ENCODE measurements around the gene PCED1A. TPM values are rescaled to one million over a fixed set of nuclear protein-coding genes. Genes with fewer than 3 reads are reported as not detected.
A peak's percentile ranks its signal among the peaks of the same experiment; 100 is the strongest.

Gene PCED1A
- total and polyA plus RNA-seq, 2 of the 13 experiments (the other 11 are each of a cell fraction or from before 2014, with no cell fraction given), result 40.1 to 84.2 TPM

DNA sequence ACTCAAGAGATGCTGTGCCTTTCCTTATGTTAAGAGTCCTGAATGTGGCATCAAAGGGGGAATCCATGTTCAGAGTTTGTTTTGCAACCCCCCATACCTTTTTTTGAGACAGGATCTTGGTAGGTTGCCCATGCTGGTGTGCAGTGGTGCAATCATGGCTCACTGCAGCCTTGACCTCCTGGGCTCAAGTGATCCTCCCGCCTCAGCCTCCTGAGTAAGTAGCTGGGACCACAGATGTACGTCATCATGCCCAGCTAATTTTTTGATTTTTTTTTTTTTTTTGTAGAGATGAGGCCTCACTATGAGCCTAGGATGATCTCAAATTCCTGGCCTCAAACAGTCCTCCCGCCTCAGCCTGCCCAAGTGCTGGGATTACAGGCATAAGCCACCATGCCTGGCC is 49.3 kb upstream of the PCED1A start:
- Histone ChIP-seq H2AFZ (ENCODE audit: low read length) (no peak overlapping the region), H3K79me2 (ENCODE audit: insufficient read depth, low read length) (peaks cover 74% of the 10 kb centered on the region), H3K27me3 (ENCODE audit: control insufficient read depth in 1 of 2, insufficient read depth in 2 of 2, low read length in 2 of 2) (no peaks in the 10 kb centered on the region), H3K4me2 (ENCODE audit: low read depth, low read length) (no peak overlapping the region), H4K20me1 (ENCODE audit: insufficient read depth, low read length) (0 out of 2 replicates have a peak, but pooled peaks cover 14% of the 10 kb centered on the region), H3K27ac (ENCODE audit: extremely low read length, insufficient read depth, low read length) (no peak overlapping the region), H3K4me1 (ENCODE audit: insufficient read depth, low read length) (peaks cover 26% of the 10 kb centered on the region), H3K9ac (ENCODE audit: insufficient read depth, low read depth, low read length) (no peak overlapping the region), H3K36me3 (replicated peaks in 1 of 2; ENCODE audit: control insufficient read depth in 1 of 2, insufficient read depth in 2 of 2, low read length in 2 of 2) (0 out of 5 replicates have a peak, but pooled peaks cover 0 to 1% of the 10 kb centered on the region in 2 experiments), H3K9me3 (ENCODE audit: low read length) (no peaks in the 10 kb centered on the region), H3K4me3 (replicated peaks in 1 of 3; ENCODE audit: insufficient read depth in 1 of 3, low read depth in 2 of 3, low read length in 3 of 3) (no peak overlapping the region)
- ChIA-PET CTCF (ENCODE audit: low intra/inter-chr PET ratio, low total read pairs) (no interaction called here), POLR2A (no interaction called here)
- FAIRE-seq (no peak), DNase-seq (ENCODE audit: low spot score) (no peak), ATAC-seq (no peak)
- TF ChIP-seq XBP1 (CRISPR knock-in tag; IDR thresholded peaks at IDR 0.05) (no peak), RCOR2 (CRISPR knock-in tag; IDR thresholded peaks at IDR 0.05) (0 out of 2 replicates have a peak, but pooled peaks have one; percentile 5), EEA1 (CRISPR knock-in tag; IDR thresholded peaks at IDR 0.05; ENCODE audit: borderline replicate concordance) (no peak), GFI1 (CRISPR knock-in tag; IDR thresholded peaks at IDR 0.05; ENCODE audit: borderline replicate concordance) (no peak)
- TF ChIP-seq, protein P1, sequence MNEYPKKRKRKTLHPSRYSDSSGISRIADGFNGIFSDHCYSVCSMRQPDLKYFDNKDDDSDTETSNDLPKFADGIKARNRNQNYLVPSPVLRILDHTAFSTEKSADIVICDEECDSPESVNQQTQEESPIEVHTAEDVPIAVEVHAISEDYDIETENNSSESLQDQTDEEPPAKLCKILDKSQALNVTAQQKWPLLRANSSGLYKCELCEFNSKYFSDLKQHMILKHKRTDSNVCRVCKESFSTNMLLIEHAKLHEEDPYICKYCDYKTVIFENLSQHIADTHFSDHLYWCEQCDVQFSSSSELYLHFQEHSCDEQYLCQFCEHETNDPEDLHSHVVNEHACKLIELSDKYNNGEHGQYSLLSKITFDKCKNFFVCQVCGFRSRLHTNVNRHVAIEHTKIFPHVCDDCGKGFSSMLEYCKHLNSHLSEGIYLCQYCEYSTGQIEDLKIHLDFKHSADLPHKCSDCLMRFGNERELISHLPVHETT (CRISPR knock-in tag; conservative IDR thresholded peaks at IDR 0.05), result no peak
- TF ChIP-seq, protein P2, sequence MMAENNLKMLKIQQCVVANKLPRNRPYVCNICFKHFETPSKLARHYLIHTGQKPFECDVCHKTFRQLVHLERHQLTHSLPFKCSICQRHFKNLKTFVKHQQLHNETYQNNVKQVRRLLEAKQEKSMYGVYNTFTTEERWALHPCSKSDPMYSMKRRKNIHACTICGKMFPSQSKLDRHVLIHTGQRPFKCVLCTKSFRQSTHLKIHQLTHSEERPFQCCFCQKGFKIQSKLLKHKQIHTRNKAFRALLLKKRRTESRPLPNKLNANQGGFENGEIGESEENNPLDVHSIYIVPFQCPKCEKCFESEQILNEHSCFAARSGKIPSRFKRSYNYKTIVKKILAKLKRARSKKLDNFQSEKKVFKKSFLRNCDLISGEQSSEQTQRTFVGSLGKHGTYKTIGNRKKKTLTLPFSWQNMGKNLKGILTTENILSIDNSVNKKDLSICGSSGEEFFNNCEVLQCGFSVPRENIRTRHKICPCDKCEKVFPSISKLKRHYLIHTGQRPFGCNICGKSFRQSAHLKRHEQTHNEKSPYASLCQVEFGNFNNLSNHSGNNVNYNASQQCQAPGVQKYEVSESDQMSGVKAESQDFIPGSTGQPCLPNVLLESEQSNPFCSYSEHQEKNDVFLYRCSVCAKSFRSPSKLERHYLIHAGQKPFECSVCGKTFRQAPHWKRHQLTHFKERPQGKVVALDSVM (CRISPR knock-in tag; IDR thresholded peaks at IDR 0.05), result peak; percentile 92
- intact Hi-C loops (cut with micrococcal nuclease; ENCODE audit: unreplicated experiment) (no loop called here), in situ Hi-C loops (cut with HindIII; ENCODE audit: extremely low pct_ligation_motif_present, low pct_unique_long_range_greater_than_20kb) (no loop called here)
- 95% methylated on average over 3 of the region's 3 CpGs for WGBS (ENCODE audit: low lambda C conversion rate)
- no TSS peak for BruUV-seq (replicated peaks)

Data from HepG2 (cell line).